ENCODE results near the gene SH3PXD2A.
"Not testable (repeated sequence)": the region's sequence is repeated elsewhere in the genome, so short reads cannot be mapped to it uniquely, and the experiment has no call there.

SH3PXD2A gene

GRCh38 chr10:103826885-103827284 lies 28.5 kb downstream of the SH3PXD2A start:
- FAIRE-seq = no peak
- no peak for TF ChIP-seq POLR2A (IDR thresholded peaks at IDR 0.05; ENCODE audit: low read depth, low read length)
- no peak for DNase-seq (ENCODE audit: insufficient read length, low spot score)

- FAIRE-seq (no peak), DNase-seq (ENCODE audit: insufficient read length, low spot score) (no peak)
- no peak for TF ChIP-seq POLR2A (IDR thresholded peaks at IDR 0.05; ENCODE audit: low read depth, low read length)
Measured at GRCh38 chr10:103824281-103824680, 31.1 kb downstream of the SH3PXD2A start.

GRCh38 chr10:103823706-103824272 lies 31.6 kb downstream of the SH3PXD2A start:
- DNase-seq (ENCODE audit: insufficient read length, low spot score) (no peak), FAIRE-seq (no peak)
- TF ChIP-seq POLR2A (IDR thresholded peaks at IDR 0.05; ENCODE audit: low read depth, low read length) = no peak

- no peak for TF ChIP-seq POLR2A (IDR thresholded peaks at IDR 0.05; ENCODE audit: low read depth, low read length)
- DNase-seq (ENCODE audit: insufficient read length, low spot score) = no peak
- FAIRE-seq = no peak
Measured at GRCh38 chr10:103822800-103823199, 32.6 kb downstream of the SH3PXD2A start.

- no peak for FAIRE-seq
- TF ChIP-seq POLR2A (IDR thresholded peaks at IDR 0.05; ENCODE audit: low read depth, low read length) = no peak
Measured at GRCh38 chr10:103822107-103822716, 33.2 kb downstream of the SH3PXD2A start.

GRCh38 chr10:103820101-103821062 lies 35.0 kb downstream of the SH3PXD2A start:
- no peak for TF ChIP-seq POLR2A (IDR thresholded peaks at IDR 0.05; ENCODE audit: low read depth, low read length)
- FAIRE-seq = no peak
- DNase-seq (ENCODE audit: insufficient read length, low spot score) = no peak

More at GRCh38 chr10:103822107-103822716, 33.2 kb downstream of the SH3PXD2A start:
- DNase-seq (ENCODE audit: insufficient read length, low spot score) = no peak

- FAIRE-seq (no peak), DNase-seq (ENCODE audit: insufficient read length, low spot score) (no peak)
- no peak for TF ChIP-seq POLR2A (IDR thresholded peaks at IDR 0.05; ENCODE audit: low read depth, low read length)
Measured at GRCh38 chr10:103819493-103819892, 35.9 kb downstream of the SH3PXD2A start.

- FAIRE-seq = no peak
- DNase-seq (ENCODE audit: insufficient read length, low spot score) = no peak
- no peak for TF ChIP-seq POLR2A (IDR thresholded peaks at IDR 0.05; ENCODE audit: low read depth, low read length)
Measured at GRCh38 chr10:103818765-103819374, 36.5 kb downstream of the SH3PXD2A start.

GRCh38 chr10:103818105-103818504 lies 37.3 kb downstream of the SH3PXD2A start:
- no peak for FAIRE-seq
- no peak for TF ChIP-seq POLR2A (IDR thresholded peaks at IDR 0.05; ENCODE audit: low read depth, low read length)

GRCh38 chr10:103816431-103816830 lies 38.9 kb downstream of the SH3PXD2A start:
- FAIRE-seq = no peak
- no peak for DNase-seq (ENCODE audit: insufficient read length, low spot score)
- no peak for TF ChIP-seq POLR2A (IDR thresholded peaks at IDR 0.05; ENCODE audit: low read depth, low read length)

More at GRCh38 chr10:103818105-103818504, 37.3 kb downstream of the SH3PXD2A start:
- no peak for DNase-seq (ENCODE audit: insufficient read length, low spot score)

- FAIRE-seq (no peak), DNase-seq (ENCODE audit: insufficient read length, low spot score) (no peak)
- no peak for TF ChIP-seq POLR2A (IDR thresholded peaks at IDR 0.05; ENCODE audit: low read depth, low read length)
Measured at GRCh38 chr10:103814626-103815370, 40.6 kb downstream of the SH3PXD2A start.

GRCh38 chr10:103814105-103814504 lies 41.3 kb downstream of the SH3PXD2A start:
- no peak for DNase-seq (ENCODE audit: insufficient read length, low spot score)
- no peak for TF ChIP-seq POLR2A (IDR thresholded peaks at IDR 0.05; ENCODE audit: low read depth, low read length)
- no peak for FAIRE-seq

- not testable (repeated sequence) for DNase-seq (ENCODE audit: insufficient read length, low spot score); FAIRE-seq
Measured at GRCh38 chr10:103813312-103813711, 42.1 kb downstream of the SH3PXD2A start.

Measured in H54 (cell line).